ENCODE measurements around the gene HIRA.

- TF ChIP-seq POLR2A (IDR thresholded peaks at IDR 0.05) (no peak), CTCF (IDR thresholded peaks at IDR 0.05) (no peak)
Observed at GRCh38 chr22:19461506-19461905, 30.0 kb upstream of the HIRA start.
